HG02852 (cell line): ENCODE measurements around the gene FAM24B.

ENCODE experiments used
- ATAC-seq: cut with Tn5 transposase; IDR thresholded peaks from one replicate; pipeline ENCODE4 v1.9.1; 2021; ENCODE audit warnings: mild to moderate bottlenecking, moderate library complexity; ENCODE audit not compliant: unreplicated experiment

FAM24B gene

GRCh38 chr10:122828716-122829255 lies 50.6 kb downstream of the FAM24B start:
- ATAC-seq = no peak

DNA sequence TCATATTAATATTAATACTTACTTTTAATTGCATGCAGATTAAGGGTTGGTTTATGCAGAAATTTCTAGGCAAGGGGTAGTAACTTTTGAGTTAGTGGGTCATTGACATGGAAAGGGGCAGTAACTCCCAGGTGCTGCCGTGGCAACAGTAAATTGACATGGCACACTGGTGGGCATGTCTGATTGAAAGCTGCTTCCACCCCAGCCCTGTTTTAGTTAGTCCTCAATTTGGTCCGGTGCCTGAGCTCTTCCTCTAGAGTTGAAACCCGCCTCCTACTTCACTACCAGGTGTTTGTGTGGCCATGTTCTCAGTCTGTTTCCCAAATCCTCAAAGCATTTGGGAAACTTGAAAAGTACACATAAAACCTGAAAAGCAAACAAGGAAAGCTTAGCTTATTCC lies 52.1 kb downstream of the FAM24B start:
- ATAC-seq = no peak

GRCh38 chr10:122822973-122823690 lies 56.2 kb downstream of the FAM24B start:
- ATAC-seq = no peak

DNA sequence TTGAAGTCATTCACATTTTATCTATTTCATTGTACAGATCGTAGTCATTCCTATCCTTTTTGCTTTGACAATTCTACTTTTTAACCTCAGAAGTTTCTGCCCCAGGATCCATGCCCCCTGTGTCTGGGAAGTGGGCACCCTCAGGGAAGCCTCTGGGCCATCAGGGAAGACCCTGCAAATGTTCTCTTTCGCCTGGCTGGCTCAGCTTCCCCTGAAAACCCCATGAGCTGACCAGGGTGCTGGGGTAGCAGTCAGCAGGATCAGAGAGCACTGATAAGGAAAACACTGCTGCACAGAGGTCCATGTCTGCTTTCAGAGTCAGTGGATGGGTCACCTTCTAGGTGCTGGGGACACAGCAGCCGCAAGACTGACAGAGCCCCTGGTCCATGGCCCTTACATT lies 57.6 kb downstream of the FAM24B start:
- no peak for ATAC-seq

GRCh38 chr10:122815458-122815857 lies 63.9 kb downstream of the FAM24B start:
- ATAC-seq = no peak

GRCh38 chr10:122814493-122814892 lies 64.9 kb downstream of the FAM24B start:
- ATAC-seq = no peak

GRCh38 chr10:122812751-122813150 lies 66.6 kb downstream of the FAM24B start:
- no peak for ATAC-seq

GRCh38 chr10:122802282-122802681 lies 77.1 kb downstream of the FAM24B start:
- ATAC-seq = no peak
